NCI-H1930 (cell line): ENCODE results near the gene CMA1.

Experiments
- DNase-seq, 2 experiments: peaks; one replicate each; lab custom pipeline; 2025; lab: John Stamatoyannopoulos, UW

The CMA1 gene

GRCh38 chr14:24465805-24466204, 42.3 kb downstream of the CMA1 start:
- no peak for DNase-seq

- no peak for DNase-seq
These were observed 42.7 kb downstream of the CMA1 start for GRCh38 chr14:24465368-24465767.

GRCh38 chr14:24463884-24464785, 43.9 kb downstream of the CMA1 start:
- DNase-seq = no peak

- no peak for DNase-seq
These were observed 44.8 kb downstream of the CMA1 start for GRCh38 chr14:24463017-24463883.

- DNase-seq = no peak
These were observed 46.7 kb downstream of the CMA1 start for GRCh38 chr14:24461336-24461735.

GRCh38 chr14:24459331-24459730, 48.7 kb downstream of the CMA1 start:
- DNase-seq = no peak

- no peak for DNase-seq
These were observed 49.3 kb downstream of the CMA1 start for GRCh38 chr14:24458736-24459135.

- no peak for DNase-seq
These were observed 51.1 kb downstream of the CMA1 start for GRCh38 chr14:24456980-24457379.
